Mucosa of gallbladder (tissue), 1 donor: ENCODE results near the gene GAREM1. TPM values are rescaled to one million over a fixed set of nuclear protein-coding genes. Genes with fewer than 3 reads are reported as not detected.
A peak's percentile ranks its signal among the peaks of the same experiment; 100 is the strongest.
"Not testable (repeated sequence)": the region's sequence is repeated elsewhere in the genome, so short reads cannot be mapped to it uniquely, and the experiment has no call there.

Source experiments
- DNase-seq: peaks from one replicate; pipeline ENCODE4 v3.0.0-alpha.2; 2020; ENCODE audit warnings: low spot score
- total RNA-seq: library from RNA; stranded (reverse); gene quantifications from one replicate; pipeline ENCODE4 v1.2.1, GENCODE V29; 2021
- donor health status: DM: no; HTN: no; CAD: no.

Gene GAREM1
- total RNA-seq, 1 donor from 2014 or later: 10.7 TPM

DNA sequence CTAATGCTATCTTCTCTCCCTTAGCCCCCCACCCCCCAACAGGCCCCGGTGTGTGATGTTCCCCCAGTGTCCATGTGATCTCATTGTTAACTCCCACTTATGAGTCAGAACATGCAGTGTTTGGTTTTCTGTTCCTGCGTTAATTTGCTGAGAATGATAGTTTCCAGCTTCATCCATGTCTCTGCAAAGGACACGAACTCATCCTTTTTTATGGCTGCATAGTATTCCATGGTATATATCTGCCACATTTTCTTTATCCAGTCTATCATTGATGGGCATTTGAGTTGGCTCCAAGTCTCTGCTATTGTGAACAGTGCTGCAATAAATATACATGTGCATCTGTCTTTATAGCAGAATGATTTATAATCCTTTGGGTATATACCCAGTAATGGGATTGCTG is 179.1 kb downstream of the GAREM1 start:
- not testable (repeated sequence) for DNase-seq

DNA sequence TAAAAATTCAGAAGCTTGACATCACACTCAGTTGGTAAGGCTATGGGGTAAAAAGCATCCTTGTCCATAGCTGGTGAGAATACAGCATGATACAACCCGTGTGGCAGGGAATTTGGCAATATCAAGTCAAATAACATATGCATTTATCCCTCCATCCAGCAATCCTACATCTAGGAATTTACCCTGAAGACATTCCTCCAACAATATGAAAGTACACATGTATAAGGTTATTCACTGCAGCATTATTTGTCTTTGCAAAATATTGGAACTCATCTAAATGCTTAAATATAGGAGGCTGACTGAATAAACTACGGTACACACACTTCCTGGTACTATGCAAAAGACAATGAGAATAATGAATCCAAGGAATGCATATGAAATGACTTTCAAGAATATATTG is 179.9 kb downstream of the GAREM1 start:
- DNase-seq: no peak

DNA sequence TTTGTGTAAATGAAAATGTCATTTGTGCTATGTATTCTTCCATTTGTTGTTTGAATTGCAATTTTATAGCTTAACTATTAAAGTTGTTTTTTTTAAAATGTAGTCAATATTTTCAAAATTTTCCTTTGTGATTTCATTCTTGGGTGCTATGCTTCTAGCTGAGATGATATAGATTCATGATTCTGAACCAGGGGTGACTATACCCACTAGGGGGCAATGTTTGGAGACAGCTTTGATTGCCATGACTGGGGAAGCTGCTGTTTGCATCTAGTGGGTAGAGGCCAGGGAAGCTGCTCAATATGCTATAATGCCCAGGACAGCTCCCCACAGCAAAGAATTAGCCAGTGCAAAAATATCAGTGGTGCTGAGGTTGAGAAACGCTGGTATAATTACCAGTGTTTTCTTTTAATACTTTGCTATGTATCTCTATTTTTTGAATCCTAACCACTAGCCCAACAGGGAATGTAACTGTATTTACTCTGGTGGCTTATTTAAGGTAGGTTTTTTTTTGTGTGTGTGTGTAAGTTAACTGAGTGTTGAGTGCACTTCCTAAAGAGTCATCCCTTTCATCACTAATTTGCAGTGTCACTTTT is 181.1 kb downstream of the GAREM1 start:
- peak; percentile 53 for DNase-seq

DNA sequence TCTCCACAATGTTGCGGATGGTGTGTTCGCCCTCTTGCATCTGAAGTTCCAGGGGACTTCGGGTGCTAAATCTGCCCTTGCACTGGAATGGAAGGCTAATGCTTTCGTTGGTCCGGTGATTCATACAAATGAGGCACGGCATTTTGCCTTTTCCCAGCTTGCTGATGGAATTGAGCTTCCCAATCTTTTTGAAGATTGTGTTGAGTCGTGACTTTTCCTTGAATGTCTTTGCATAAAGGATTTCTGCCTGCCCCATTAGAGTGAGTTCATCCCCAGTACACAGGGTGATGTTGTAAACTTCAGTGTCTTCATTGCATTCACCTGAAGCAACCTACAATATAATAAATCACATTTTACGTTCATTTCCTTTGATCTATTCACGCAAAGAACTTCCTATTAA is 182.8 kb downstream of the GAREM1 start:
- DNase-seq: no peak

DNA sequence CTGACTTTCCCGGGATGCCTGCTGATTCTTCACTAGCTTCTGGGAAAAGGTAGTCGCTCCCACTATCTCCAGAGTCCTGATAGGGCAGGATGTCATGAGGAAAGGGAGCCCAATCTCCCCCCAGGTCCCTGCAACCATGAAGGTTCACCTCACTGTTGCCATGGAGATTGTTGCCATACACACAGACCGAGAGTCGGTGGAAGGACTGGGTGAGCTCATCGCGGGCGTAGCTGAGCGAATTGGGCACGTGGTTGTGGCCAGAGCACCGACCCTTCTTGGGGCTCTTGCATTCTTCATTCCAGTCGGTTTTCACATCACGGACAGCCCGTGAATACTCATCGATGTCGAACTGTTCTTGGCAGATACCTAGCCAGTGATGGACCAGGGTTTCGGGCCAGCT is 183.4 kb downstream of the GAREM1 start:
- no peak for DNase-seq

DNA sequence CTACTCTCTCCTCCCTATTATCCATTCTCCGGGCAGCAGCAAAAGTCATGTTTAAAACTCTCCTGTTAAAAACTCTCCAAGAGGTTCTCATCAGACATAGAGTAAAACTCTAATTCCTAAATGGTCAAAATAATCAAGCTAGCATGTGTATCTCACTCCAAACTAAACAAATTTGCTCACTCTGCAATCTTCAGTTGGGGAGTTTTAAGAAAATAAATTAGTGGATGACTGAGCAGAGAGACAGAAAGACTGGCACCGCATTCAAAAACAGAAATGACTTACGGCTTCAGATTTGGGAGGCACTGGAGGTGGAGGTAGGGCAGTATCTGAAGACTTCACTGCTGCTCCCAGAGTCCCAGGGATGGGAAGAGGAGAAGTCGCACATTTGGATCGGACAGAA is 183.9 kb downstream of the GAREM1 start:
- DNase-seq: no peak

DNA sequence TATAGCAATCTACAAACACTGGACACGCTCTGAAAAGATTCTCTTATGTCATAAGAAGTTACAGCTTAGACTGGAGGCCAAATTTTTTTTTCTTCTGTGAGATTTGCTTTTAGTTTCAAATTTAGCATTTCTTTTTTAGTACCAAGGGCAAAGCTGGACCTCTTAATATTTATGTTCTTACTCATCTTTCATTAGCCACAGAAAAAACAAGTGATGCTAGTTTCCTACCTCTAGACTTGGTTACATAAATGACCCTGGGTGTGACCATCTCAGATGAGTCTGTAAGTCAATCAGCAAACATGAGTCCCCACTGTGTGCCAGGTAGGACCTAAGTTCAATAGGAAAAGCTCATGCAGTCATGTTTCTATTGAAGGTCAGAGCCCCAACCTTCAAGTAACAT is 186.4 kb downstream of the GAREM1 start:
- no peak for DNase-seq

DNA sequence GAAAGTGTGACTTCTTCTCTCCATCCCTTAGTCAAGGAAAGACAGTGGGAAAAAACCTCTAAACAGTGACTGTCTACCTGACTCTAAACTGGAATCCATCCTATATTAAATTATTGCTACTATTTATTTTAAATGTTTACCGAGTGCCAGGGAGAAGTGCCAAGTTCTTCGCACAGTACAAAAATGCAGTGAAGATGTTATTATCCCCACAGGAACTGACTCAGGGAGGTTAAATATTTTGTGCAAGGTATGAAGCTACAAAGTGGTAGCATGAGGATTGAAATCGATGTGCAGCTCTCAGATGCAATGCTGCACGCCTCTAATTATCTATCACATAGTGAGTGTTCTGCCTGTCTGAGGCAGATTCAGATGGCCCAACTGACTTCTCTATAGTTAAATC is 189.8 kb downstream of the GAREM1 start:
- DNase-seq: no peak

DNA sequence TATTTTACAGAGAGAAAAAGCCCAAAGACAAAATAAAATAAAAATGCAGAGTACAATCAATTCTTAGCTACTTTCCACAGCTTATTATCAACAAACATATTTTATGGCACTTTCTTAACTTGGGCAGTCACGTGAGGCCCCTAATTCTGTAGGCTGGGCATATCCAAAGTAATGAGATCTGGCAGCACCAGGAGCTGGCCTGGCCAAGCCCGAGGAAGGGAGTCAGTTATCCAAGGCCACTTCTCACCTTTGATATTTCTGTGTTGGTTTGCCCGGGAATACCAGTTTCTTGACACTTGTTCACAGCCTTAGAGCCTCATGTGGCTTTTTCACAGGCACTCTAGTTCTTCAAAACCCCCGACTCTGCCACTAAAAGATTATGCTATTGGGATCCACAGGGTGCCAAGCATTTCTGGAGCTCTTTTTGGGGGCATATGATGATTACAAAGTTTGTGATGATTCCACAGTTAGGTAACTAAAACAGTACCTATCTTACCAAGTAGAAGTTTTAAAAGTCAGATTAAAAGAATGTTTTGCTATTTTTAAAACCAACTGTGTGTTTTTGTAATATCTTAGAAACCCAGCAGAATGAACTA is 190.4 kb downstream of the GAREM1 start:
- no peak for DNase-seq

DNA sequence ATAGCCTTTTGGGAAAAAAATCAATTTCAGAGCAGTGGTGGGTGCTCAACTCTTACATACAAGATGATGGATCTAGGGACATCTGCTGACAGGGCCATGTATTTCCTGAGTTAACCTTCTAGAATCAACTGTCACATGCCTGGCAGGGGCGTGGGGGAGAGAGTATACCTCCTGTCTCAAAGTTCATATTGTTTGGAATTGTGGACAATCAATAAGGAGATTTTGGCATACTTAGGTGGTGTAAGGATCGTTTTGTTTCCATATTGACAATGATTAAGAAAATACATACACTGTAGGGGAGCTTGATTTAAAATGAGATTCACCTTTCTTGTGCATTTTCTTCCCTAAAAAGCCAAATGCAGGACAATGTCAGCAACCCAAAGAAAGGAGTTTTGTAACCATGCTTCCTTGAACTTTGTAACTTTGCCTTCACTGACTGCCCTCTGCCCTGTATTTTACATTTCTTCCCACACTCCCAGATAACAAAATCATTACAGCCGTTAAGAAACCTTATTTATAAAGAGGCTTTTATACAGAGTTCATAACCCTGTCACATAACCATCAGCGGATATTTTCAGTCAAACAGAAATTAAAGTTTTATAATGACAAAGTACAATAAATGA is 192.4 kb downstream of the GAREM1 start:
- DNase-seq: peak; percentile 29

DNA sequence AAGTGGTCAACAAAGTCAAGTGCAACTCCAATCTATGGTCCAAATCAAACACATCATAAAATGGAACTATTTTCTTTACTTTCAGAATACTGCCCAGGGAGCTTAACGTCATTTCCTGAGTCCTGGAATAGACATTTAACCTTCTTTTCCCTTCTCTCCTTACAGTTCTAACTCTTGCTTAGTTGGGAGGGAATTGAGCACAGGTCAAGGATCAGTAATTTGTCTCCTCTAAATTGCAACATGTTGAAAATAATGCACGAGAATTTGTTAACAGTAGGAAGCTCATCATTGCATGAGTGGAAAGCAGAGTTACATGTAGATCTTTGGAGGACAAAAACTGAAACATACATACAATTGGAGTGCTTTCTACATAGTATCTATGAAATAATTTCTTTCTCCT is 193.1 kb downstream of the GAREM1 start:
- DNase-seq: no peak

DNA sequence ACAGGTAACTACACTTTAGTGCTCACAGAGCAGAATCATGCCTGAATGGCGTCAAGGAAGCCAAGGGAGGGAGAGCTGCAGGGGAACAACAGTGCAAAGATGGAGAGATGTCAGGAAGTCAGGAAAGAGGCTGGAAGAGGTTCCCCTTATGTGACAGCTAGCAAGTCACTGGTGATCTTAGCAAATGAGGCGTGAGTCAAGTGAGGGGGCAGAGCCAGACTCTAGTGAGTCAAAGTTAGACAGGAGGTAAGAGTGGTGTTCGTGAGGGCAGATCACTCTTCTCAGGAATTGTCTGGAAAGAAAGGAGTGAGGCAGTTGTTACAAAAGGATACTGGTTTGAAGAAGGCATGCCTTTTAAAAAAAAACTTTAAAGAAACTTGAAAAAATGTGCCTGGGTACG is 193.8 kb downstream of the GAREM1 start:
- no peak for DNase-seq

DNA sequence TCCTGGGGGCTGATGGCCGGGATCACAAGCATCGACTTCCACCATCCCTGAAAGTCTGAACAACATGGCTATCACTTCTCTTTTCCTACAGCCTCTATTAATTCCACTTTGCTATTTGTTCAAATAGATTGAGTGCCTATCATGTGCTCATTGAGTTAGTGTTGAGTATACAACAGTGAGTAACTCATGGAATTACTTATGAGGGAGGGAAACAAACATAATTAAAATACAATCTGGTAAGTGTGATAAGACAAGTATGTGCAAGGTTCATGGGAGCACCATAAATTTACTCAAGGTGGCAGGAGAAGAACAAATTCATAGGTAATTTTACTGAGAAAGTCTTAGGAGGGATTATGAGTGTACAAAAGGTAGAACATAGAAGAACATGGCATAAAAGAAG is 194.4 kb downstream of the GAREM1 start:
- no peak for DNase-seq

DNA sequence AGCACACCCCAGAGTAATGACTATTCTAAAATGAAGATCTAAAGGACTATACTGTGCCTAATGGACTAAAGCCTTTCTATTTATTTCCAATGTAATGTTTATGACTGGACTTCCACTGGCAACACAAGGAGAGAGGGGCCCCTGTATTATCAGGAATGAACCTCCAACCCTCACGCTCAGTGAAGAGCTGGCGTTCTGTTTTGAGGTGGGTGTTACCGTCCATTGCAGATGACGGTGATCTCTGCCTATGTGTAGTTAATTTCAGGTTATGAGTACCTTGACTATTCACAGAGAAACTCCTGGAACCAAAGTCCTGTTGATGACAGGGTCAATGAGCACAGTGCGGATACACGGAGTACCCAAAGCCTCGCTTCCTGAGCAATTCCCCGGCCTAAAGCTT is 195.5 kb downstream of the GAREM1 start:
- DNase-seq: no peak

DNA sequence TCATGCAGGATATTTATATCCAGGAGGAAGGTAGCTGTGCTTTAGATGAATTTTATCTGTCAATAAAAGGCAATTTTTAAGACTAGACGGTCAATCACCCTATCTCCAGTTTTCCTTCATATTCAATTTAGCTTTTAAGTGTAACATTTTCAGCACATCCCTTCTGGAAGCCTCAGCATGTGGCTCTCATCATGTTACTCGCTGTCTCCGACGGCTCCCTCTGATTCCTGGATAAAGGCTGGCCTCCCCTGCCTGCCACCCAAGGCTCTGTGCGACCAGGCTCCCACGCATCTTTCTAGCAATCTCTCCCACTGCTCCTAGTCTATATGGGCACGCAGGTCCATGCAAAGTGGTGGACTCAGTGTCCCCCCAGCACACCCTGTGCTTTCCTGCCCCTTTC is 196.4 kb downstream of the GAREM1 start:
- DNase-seq: no peak

DNA sequence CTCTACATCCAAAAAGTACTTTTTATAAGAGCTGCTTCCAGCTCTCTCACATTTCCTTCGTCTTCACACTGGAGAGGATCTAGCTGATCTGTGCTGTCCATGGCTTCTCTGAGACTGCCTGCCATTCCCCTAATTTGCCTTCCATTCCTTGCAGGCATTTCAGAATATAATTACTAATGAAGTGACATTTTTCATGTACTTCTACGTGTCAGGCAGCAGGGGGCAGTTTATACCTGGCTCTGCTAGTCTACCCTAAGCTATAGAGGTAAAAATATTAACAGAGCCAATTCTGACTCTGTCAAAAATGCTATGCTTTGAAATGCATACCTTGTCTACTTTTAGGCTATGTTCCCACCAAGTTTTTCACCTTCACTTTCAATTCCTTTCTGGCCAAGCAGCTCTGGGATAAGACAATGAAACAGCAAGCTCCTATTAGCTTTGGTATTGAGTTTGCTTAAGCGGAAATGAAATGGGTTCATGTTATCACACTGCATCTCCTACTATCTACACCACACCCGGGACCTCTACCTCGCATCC is 198.9 kb downstream of the GAREM1 start:
- DNase-seq: no peak

DNA sequence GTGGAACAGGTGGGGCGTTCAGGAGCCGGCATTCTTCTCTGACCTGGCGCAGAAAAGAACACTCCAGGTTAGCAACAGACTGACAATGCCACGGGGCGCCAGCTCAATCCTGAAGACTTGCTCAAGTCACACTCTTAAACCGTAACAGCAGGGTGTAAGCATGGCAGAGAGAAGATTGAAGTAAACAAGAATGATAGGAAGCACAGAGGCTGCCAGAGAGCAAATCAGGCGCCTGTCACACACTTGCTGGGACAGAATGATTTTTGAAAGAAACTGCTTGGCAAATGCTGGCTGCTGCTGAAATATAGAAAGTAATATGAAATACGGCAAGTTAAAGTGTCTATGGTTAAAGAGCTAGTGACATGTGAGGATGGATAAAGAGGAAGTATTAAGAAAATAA is 200.3 kb downstream of the GAREM1 start:
- DNase-seq: no peak

DNA sequence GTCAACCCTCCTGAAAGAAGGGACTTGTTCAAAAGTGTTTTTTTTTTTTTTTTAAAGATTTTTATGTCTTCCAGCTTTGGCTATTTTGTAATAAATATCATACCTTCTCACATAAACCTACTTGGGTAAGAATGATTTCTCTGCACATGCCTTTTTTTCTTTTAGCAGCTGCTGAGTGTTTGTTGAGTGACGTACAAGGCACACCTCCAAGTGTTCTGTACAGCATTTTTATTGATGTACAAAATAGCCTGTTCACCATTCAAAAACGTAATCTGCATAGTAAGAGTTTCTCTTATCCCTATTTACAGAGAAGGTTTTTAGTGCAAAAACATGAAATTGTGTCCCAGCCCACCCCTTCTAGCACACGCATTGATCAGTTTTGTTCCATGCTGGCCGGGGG is 203.2 kb downstream of the GAREM1 start:
- no peak for DNase-seq

DNA sequence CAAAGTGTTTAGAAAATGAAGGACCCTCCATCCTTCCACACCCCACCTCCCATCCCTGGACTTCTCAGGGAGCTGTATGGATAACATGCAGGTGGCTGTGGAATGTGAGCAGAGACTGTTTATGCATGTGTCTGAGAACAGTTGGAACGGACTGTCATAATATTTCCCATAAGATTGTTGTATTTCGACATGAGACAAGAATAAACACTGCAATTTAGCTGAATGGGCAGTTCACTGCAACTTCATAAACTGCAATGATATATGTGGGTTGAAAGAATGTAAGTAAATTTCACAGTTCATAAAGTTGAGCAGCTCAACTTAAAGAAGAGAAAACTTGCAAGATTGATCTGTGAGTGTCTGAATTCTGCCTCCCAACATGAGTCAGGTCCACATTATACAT is 206.3 kb downstream of the GAREM1 start:
- no peak for DNase-seq

DNA sequence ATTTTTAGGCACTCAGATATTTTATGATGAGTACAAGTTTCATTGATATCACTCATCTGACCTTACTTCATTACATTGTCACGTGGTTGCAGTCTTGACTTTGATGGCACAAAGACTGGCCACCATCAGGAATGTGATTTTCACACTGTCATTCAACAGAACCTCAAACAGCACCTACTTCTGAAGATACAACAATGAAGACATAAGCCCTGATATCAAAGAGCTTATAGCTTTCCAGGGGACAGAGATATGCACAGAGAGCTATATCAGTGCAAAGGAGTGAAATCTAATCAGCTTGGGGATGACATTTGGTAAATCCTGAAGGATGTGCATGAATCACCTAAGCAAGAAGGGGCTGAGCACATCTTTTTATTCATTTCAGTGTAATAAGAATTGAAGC is 208.6 kb downstream of the GAREM1 start:
- DNase-seq: no peak

DNA sequence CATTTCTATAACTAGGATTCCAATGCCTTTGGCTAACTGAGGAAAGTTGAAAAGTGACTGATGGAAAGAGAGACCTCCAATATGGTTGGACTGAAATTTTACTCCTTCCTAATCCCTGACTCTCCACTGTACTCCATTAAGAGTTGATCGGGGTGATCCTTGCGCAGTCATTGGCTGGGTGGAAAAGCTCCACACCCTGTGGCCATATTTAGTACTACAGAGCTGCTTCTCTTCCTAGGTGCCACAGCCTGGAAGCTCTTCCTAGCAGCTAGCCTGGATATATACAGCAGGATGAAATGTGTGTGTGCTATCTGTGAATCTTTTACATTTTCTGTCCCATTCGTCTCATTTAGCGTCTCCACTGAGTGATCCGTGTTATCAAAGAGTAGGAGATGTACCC is 209.7 kb downstream of the GAREM1 start:
- no peak for DNase-seq

DNA sequence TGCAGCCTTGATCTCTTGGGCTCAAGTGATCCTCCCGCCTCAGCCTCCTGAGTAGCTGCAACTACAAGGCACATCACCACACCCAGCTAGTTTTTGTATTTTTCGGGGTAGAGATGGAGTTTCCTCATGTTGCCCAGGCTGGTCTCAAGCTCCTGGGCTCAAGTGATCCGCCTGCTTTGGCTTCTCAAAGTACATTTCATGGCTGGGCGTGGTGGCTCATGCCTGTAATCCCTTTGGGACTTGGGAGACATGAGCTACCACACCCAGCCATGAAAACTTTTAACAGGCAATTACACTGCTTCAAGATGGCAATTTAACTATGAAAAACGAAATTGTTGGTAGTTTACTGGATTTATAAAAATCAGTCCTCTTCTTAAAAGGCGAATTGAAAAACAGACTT is 211.1 kb downstream of the GAREM1 start:
- DNase-seq: no peak

DNA sequence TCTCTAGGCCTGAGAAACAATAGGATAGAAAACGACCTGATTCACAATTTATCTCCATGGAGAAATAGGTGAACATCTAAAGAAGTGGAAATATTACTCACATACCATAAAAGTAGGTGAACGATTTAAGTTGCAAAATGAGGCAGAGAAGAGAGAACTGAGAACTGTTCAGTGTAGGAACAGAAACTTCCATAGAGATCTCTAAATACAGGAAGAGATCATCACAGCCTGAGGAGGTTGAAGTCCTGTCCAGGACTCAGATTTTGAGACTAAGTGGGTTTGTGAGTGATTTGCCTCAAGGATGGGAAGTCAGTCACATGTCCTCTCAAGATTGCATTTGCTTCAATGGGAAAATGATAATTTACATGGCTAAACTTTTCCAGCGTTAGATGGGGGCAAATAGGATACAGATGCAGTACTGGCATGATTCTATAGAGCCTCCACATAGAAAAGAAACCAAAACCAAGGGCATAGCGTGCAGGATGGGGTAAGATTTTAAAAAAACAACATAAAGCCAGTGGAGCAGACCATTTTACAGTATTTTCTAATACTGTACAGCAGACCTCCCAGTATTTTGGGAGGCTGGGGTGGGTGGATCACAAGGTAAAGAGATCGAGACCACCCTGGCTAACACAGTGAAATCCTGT is 212.0 kb downstream of the GAREM1 start:
- no peak for DNase-seq
